Endodermal cell (in vitro differentiated cells): Measurements from ENCODE around the gene PTPRE. TPM values are rescaled to one million over a fixed set of nuclear protein-coding genes. Genes with fewer than 3 reads are reported as not detected.

Experiments used
- DNase-seq: peaks from one replicate; pipeline ENCODE4 v3.0.0-alpha.2; 2017
- H3K27ac ChIP-seq: 2 replicates; pipeline ENCODE4 v1.5.1; 2013; ENCODE audit warnings: mild to moderate bottlenecking, low read depth, low read length, moderate library complexity
- H3K27me3 ChIP-seq: 2 replicates; pipeline ENCODE4 v1.6.1; 2013; ENCODE audit warnings: mild to moderate bottlenecking, low read length, moderate library complexity; ENCODE audit not compliant: insufficient read depth, control insufficient read depth, poor library complexity, severe bottlenecking
- H3K36me3 ChIP-seq: 2 replicates; pipeline ENCODE4 v1.7.0; 2013; ENCODE audit warnings: mild to moderate bottlenecking, low read length, moderate library complexity; ENCODE audit not compliant: control insufficient read depth, insufficient read depth
- H3K4me1 ChIP-seq: one replicate; pipeline ENCODE4 v1.7.0; 2013; ENCODE audit warnings: low read length; ENCODE audit not compliant: control insufficient read depth, insufficient read depth
- H3K4me3 ChIP-seq: 2 replicates; pipeline ENCODE4 v1.5.1; 2013; ENCODE audit warnings: mild to moderate bottlenecking, low read length, moderate library complexity
- H3K9ac ChIP-seq: 2 replicates; pipeline ENCODE4 v1.6.1; 2013; ENCODE audit warnings: mild to moderate bottlenecking, low read length, moderate library complexity; ENCODE audit not compliant: poor library complexity, severe bottlenecking; ENCODE audit errors: extremely low read depth
- H3K9me3 ChIP-seq: 2 replicates; pipeline ENCODE4 v1.6.1; 2013; ENCODE audit warnings: mild to moderate bottlenecking, low read length, moderate library complexity; ENCODE audit not compliant: control insufficient read depth
- H3K27ac Mint-ChIP-seq: 2 replicates; pipeline ENCODE4 v1.8.0; 2020; ENCODE audit warnings: mixed read lengths
- H3K27me3 Mint-ChIP-seq: 2 replicates; pipeline ENCODE4 v1.8.0; 2021; ENCODE audit warnings: mild to moderate bottlenecking, mixed read lengths; ENCODE audit not compliant: insufficient read depth
- H3K36me3 Mint-ChIP-seq: 2 replicates; pipeline ENCODE4 v1.8.0; 2020; ENCODE audit warnings: low read depth, mixed read lengths
- H3K4me1 Mint-ChIP-seq: 2 replicates; pipeline ENCODE4 v1.8.0; 2020; ENCODE audit warnings: mixed read lengths
- H3K4me3 Mint-ChIP-seq: 2 replicates; pipeline ENCODE4 v1.8.0; 2020; ENCODE audit warnings: mild to moderate bottlenecking, moderate library complexity, mixed read lengths
- H3K9me3 Mint-ChIP-seq: 2 replicates; pipeline ENCODE4 v1.8.0; 2020; ENCODE audit warnings: mild to moderate bottlenecking, mixed read lengths
- CTCF ChIP-seq: fragments of 200-600 bp; sonication (generic); conservative IDR thresholded peaks from 2 replicates; pipeline ENCODE4 v1.5.0; 2021; ENCODE audit warnings: antibody characterized with exemption, mild to moderate bottlenecking
- WGBS, 2 experiments: methylation state at CpG; one replicate each; pipeline versions ENCODE4 v1.1.5 to v1.1.7; 2013; ENCODE audit warnings: missing lambda C conversion rate in 2 of 2, mixed read lengths in 1 of 2; ENCODE audit not compliant: insufficient coverage in 1 of 2, insufficient read length in 1 of 2; 5-methylcytosine and 5-hydroxymethylcytosine counted together
- total RNA-seq, 2 donors: library from RNA; stranded (reverse); fragmentation: NEBNext Ultra II Directional in 1 of 2; extraction: Animal tissue kit (Norgen Biotek cat#: 25700) in 1 of 2; gene quantifications; 2 replicates in 1 of 2; 3 replicates in 1 of 2; pipeline ENCODE4 v1.2.1, GENCODE V29; 2021

The PTPRE gene
- total RNA-seq, 2 donors from 2014 or later, result 0.75 to 3.0 TPM

- no peak overlapping the region for H3K4me3 Mint-ChIP-seq
- WGBS, 2 experiments, result 91 to 97% methylated on average over 5 to 7 of the region's 7 CpGs
- peaks cover 14% of the 10 kb centered on the region for H3K27me3 Mint-ChIP-seq
- no peak for DNase-seq
- Histone ChIP-seq H3K27ac (no peak overlapping the region), H3K27me3 (no peaks in the 10 kb centered on the region), H3K4me3 (no peak overlapping the region), H3K9ac (no peak overlapping the region), H3K4me1 (no peaks in the 10 kb centered on the region), H3K9me3 (no peaks in the 10 kb centered on the region), H3K36me3 (no peaks in the 10 kb centered on the region)
- H3K27ac Mint-ChIP-seq, result no peak overlapping the region
- no peaks in the 10 kb centered on the region for H3K4me1 Mint-ChIP-seq
- no peak for TF ChIP-seq CTCF
- H3K9me3 Mint-ChIP-seq, result no peaks in the 10 kb centered on the region
- no peaks in the 10 kb centered on the region for H3K36me3 Mint-ChIP-seq
These were observed 96.6 kb downstream of the PTPRE start for GRCh38 chr10:128003521-128003920.

GRCh38 chr10:128005858-128006257 lies 99.0 kb downstream of the PTPRE start:
- no peaks in the 10 kb centered on the region for H3K36me3 ChIP-seq
- 91% methylated on average over 1 of the region's 1 CpG; no CpG with 5 or more reads in 1 of the 2 experiments for WGBS, 2 experiments
- H3K9me3 ChIP-seq, result no peaks in the 10 kb centered on the region
- Mint-ChIP-seq H3K4me1 (no peaks in the 10 kb centered on the region), H3K4me3 (no peak overlapping the region), H3K9me3 (no peaks in the 10 kb centered on the region), H3K27me3 (peaks cover 20% of the 10 kb centered on the region), H3K36me3 (no peaks in the 10 kb centered on the region), H3K27ac (no peak overlapping the region)
- TF ChIP-seq CTCF, result no peak
- no peaks in the 10 kb centered on the region for H3K4me1 ChIP-seq
- no peak for DNase-seq
- H3K27ac ChIP-seq, result no peak overlapping the region
- H3K4me3 ChIP-seq, result no peak overlapping the region
- peaks cover 10% of the 10 kb centered on the region for H3K27me3 ChIP-seq
- no peak overlapping the region for H3K9ac ChIP-seq

- H3K4me3 Mint-ChIP-seq, result no peak overlapping the region
- H3K9me3 ChIP-seq, result no peaks in the 10 kb centered on the region
- H3K4me1 ChIP-seq, result no peaks in the 10 kb centered on the region
- no peak overlapping the region for H3K4me3 ChIP-seq
- peaks cover 13% of the 10 kb centered on the region for H3K27me3 ChIP-seq
- no CpG with 5 or more reads among the region's 1 CpG for WGBS, 2 experiments
- peaks cover 25% of the 10 kb centered on the region for H3K27me3 Mint-ChIP-seq
- no peak overlapping the region for H3K27ac ChIP-seq
- H3K36me3 ChIP-seq, result no peaks in the 10 kb centered on the region
- H3K9ac ChIP-seq, result no peak overlapping the region
- no peaks in the 10 kb centered on the region for H3K9me3 Mint-ChIP-seq
- no peak overlapping the region for H3K27ac Mint-ChIP-seq
- no peak for DNase-seq
- TF ChIP-seq CTCF, result no peak
- no peaks in the 10 kb centered on the region for H3K36me3 Mint-ChIP-seq
- H3K4me1 Mint-ChIP-seq, result peaks cover 3% of the 10 kb centered on the region
These were observed 100.2 kb downstream of the PTPRE start for GRCh38 chr10:128007056-128007455.
